ENCODE data around the gene PXDN.

Gene PXDN

DNA sequence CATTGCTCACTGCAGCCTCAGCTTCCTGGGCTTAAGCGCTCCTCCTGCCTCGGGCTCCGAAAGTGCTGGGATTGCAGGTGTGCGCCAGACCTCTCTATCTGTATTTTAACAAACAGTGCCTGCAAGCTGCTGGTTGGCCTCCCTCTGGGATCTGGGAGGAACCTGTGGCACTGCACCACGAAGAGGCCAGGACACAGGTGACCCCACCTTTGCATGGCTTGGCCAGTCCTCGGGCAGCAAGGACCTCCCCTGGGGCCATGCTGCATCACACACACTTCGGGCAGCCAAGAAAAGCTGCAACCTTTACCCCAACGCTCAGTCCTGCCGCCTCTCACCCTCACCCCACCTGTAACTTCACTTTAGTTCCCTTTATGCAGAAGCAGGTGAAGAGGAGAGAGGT is 70.0 kb downstream of the PXDN start:
- DNase-seq, result no peak

DNA sequence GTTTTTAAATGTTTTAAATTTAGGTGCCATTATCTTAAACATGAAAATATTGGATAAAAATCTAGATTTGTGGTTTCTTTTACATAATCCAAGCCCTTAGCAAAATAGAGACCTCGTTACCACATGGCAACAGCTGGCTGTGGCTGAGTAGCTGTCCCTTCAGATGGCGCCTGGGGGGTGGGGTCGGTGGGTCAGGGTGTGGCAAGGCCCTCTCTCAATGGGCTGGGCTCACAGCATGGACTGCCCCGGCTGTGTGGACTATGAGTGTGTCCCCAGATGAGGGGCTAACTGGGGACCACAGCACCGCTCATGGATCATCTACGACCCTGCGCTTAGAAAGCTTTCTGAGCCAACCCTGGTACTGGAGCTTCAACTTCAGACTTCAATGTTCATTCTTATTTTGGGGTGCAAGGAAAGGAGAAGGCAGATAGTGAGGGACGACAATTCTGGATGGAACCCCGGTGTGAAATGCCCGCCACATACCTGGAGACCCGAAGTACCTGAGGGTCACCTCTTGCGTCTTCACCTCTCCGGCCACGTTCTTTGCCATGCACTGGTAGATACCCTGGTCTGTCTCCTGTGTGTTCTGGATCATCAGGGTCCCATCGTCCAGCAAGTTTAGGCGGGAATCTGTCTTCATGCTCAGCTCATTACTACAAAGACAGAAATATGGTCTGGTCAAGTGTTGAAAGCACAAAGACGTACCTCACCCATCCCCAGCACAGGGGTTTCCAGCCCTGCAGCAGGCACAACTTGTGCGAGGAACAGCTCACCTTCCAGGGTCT is 71.0 kb downstream of the PXDN start:
- DNase-seq, result no peak

DNA sequence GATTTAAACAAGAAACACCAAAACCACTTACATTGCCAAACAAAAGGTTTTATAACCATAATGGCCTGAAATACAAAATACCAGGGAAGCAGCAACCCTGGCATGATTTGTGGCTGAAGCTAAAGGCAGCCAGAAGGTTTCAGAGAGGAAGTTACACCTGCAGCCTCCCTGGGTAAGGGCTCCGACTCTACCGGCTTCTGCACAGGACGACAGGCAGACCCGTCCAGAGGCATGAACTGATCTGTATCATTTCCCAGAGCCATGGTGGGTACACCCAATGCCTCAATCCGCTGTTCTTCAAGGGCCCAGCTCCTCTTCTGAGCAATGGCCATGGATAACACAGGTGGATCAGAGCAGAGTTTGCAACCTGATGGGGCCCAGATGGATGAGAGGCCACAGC is 71.6 kb downstream of the PXDN start:
- DNase-seq, result no peak

DNA sequence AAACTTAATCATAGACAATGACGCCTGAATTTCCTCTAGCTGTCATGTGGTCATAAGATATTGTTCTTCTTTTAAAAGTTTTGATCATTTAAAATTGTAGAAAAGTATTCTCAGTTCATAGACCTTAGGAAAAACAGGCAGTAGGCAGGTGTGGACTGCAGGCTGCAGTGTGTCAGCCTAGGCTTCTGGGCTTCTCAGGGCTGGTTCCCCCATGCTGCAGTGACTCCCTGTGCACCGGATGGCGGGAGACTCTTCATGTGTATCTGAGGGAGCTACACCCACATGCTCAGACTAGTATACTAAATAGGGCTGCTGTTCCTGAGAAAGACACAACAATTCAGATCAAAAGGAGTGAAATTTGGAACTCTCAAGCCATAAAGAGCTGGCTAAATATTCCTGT is 72.4 kb downstream of the PXDN start:
- no peak for DNase-seq

DNA sequence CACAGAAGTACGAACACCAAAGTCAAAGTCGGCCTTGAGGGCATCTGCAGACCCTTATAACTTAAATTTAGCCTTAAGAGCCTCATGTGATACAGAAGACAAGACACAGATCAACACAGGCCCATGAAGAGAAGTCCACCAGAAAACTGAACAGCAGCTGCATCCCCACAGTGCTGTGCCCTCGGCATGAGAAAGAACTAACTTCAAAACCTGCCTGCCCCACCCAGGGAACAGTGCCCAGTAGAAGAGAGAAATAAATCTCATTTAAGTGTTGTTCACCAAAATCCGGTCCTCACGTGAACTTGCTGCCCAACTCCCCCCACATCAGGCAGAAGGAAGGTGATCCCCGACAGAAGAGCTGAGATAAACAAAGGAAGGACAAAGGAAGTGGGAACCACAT is 73.7 kb downstream of the PXDN start:
- no peak for DNase-seq

DNA sequence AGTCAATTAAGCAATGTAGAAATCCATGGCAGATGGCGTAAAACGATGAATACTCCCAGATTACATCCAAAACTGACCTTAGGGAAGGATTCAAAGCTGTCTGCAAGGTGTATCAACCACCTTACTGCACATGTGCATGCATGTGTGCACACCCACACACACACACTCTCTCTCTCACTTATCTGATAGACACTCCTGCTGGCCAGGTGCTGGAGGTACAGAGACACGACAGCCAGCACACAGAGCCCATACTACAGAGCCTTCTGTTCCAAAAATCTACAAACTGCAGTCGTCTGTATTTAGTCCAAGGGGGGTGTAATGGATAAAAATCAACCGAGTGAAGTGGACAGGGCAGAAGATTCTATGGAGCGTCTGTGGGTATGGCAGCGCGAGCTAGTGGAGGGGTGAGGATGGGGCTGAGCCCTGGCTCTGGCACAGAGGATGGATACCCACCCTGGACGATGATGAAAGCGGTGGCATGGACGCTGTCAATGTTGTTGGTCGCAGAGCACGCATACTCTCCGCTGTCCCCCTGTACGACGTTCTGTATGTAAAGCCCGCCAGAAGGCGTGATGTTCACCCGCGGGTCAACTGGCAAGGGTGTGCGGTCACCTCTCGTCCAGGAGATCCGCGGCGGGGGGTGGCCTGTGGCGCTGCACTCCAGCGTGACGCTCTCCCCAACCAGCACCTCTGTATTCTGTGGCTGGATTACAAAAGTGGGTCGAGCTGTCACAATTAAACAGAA is 78.4 kb downstream of the PXDN start:
- no peak for DNase-seq

DNA sequence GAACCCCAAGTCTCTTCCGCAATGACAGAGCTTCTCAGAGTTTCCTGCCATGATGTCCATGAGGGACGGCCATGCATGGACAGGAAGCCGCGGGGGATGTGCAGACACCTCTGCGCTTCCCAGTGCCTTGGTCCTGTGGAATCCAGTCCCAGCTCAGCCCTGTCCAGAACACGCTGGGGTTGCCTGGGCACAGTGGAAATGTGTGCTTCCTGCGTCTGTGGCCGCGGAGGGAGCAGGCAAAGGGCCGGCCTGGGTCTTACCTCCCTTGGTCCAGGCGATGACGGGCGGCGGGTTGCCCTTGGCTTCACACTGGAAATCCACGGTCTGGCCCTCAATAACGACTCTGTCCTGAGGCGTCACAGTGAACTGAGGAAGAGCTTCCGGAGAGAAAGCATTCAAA is 79.6 kb downstream of the PXDN start:
- no peak for DNase-seq

DNA sequence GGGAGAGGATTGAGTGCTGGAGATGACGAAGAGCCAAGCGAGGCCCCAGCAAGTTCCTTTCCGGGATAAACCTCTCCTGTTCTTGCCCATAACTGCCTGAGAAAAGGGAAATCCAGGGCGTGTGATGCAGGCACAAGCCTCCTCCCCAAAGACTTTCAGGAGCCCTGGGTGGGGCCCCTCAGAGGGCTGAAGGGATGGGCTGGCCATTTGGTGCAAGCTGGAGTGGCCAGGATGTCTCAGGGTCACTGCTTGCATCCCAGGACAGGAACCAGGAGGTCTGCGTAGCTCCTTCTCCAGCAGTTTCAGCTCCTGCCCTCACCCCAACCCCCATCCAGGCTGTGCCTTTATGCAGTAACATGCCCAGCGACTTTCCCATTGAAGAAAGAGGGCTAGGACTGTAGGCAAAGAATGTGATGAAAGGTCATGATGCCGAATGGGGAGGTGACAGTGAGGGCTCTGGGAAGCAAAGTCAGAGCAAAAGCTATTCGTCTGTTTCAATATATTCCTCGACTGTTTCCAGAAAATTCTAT is 80.2 kb downstream of the PXDN start:
- DNase-seq, result no peak

DNA sequence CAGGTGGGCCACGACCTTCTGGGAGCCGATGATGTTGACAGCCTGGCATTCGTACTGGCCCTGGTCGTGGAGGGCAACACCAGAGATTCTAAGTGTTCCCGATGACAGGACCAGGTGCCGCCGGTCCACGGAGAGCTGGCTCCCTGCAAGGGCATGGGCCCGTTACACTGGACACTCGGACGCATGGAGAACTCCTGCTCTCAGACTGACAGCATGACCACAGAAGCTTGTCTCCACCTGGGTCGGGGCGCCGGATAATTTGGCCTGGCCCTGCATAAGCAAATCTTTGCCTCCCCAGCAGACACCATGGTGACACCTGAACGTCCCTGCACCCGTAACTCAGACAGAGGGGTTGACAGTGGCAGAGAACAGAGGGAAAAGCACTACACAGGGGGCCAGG is 80.7 kb downstream of the PXDN start:
- DNase-seq, result no peak

DNA sequence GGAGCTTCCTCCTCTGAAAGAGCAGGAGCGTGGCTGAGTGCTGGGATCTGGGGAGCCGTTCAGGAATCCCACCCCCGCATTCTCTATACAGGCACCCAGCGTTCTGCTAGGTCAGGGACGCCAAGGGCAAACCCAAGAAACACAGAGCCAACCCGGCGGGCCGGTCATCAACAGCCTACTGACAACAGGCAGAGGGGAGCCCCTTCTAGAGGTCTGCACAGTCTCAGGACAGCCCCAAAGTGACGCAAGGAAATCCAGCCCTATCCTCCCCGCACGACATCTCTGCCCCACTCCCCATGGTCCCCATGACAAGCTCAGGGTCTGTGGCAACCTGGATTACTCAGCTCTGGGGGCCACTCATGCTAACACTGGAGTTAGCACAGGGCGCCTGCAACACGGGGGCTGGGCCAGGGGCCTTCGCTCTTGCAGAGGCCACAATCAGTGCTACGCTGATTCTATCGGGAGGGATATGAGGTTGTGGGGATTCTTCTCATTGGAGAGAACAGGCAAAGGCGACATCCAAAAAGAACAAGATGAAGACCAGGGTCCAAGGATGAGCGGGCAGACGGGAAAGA is 81.6 kb downstream of the PXDN start:
- no peak for DNase-seq

DNA sequence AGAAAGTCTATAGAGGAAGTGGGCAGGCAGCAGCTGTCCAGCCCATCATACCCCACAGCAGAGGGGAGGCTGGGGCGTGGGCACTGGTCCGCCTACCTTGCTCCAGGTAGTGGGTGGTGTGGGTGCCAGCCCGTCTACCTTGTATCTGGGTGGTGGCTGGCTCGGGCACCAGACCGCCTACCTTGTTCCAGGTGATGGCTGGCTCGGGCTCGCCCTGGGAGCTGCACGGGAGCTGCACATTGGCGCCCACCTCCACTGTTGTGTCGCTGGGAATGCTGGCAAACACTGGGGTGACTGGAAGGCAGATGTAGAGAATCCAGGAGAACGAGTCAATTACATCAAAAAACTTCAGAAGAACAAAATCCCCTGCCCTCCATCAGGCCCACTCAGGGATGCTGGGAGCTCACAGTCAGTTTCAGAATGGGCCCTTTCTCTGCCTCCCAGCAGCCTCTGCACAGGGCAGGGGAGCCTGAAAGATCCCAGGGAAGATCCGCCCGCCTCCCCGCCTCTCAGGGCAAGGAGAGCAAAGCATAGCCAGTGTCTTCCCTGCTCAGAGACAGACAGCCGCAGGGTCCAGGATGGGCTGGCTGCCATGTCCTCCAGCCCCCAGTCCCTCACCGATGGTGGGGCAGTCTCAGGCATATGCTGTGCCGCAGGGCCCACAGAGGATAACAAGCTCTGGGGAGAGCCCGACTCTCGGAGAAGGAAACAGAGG is 82.3 kb downstream of the PXDN start:
- DNase-seq, result no peak

DNA sequence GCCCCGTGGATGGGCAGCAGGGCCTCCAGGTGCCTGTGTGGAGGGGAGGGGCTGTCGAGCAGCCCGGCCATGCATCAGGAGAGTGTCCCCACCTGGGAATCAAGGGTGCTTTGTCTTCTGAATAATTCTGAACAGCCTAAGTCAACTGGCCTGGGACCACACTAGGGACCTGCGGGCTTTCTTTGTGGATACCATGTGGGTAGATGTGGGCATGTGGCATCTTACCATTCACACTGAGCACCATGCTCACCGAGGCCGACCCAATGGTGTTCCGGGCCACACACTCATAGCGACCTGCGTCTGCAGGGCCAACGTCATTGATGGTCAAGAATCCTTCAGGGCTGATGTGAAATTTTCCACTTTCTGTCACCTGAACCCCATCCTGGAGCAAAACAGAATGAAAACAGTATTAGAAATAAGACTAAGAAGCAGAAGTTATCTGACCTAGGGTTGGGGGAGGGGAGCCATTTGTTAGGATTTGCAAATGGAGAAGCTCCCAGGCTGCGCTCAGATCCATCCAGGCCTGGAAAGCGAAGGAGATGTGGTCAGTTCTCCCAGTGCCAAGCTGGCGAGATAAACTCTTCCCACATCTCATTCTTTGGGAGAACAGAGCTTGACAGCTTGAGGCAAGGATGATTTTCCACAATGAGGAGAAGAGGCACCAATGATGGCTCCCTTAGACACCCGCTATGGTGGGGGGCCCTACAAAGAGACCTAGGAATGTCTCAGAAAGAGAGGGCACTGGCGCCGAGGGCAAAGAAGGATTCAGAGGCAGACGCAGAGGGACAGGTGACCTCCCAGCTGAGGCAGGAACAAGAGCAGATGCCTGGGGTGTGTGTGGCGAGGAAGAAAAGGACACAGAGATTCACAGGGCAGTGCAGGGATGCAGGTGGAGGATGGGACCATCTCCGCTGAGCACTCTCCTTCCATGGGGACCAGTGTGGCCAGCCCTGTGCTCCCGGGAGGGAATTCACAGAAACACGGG is 83.4 kb downstream of the PXDN start:
- DNase-seq, result no peak

DNA sequence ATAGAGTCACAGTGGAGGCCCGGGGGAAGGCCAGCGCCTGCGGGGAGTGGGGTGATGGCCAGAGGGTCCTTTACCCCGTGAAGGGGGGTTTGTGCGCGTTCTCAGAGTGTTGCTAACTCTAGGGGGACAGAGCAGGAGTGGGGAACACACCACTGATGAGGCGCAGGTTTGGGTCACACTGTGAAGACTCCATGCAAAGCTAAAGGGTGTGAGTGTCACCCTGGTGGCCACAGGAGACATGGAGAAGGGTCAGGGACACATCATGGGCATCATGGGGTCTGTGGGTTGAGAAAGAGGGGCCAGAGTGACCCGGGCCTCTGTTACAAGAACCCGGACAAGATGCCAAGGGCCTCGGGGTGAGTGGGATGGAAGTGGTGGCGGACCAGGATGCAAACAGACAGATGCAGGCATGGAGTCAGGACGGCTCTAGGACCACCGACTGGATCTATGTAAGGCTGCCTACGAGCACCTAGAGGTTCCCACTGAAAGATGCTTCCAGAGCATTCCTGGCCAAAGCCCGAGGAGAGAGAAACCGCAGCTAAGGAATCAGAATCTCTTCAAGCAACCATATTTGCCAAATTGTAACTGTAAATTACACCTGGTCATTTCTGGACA is 84.3 kb downstream of the PXDN start:
- no peak for DNase-seq

DNA sequence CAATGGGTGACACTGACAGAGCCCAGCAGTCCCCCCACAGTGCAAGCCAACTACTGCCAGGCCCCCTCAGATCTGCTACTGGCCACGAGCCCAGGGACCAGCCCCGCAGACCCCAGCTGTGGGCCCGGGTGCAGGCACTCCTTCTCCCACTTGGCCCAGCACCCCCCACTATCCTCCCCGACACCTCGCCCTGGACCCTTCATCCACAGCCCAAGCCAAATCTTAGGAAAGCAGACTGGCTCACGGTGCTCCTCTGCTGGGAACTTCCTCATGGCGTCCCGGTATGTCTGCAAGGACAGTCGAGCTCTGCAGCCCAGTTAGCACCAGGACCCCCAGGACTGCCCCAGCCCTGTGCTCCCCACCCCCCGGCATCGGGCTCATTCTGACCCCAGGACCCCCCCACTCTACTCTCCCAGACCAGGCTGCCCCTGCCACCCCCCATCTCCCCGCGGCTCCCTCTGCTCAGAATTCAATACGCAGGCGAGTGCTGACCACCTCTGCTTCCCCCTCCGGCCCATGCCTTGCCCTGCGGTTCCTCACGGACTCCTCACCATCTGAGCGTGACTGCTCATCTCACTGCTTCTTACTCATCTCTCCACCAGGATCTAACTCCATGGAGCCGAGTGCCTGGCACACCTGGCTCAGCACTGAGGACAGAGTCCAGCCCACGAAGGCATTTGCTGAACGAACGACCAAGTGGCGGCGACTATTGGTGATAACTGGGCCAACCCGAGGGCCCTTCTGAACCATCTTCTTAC is 85.7 kb downstream of the PXDN start:
- DNase-seq, result no peak

DNA sequence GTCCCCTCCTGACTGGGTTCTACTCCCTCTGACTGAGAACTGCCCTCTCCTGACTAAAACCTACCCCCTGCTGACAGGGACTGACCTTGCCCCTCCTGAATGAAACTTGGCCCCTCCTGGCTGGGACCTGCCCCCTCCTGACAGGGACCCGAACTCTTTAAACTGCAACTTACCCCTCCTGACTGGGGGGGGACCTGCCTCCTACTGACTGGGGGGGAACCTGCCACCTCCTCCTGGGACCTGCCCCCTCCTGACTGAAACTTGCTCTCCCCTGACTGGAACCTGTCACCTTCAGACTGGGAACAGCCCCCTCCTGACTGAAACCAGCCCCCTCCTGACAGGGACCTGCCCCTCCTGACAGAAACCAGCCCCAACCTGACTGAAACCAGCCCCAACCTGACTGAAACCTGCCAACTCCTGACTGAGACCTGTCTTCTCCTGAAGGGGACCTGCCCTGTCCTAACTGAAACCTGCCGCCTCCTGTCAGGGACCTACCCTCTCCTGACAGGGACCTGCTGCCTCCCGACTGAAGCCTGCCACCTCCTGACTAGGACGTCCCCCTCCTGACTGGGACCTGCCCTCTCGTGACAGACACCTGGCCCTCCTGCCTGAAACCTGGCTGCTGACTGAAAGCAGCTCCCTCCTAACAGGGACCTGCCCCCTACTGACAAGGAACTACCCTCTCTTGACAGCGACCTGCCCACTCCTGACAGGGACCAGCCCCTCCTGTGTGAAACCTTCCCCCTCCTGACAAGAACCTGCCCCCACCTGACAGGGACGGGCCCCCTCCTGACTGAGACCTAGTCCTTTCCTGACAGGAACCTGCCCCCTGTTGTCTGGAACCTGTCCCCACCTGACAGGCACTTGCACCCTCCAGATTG is 87.1 kb downstream of the PXDN start:
- no peak for DNase-seq

DNA sequence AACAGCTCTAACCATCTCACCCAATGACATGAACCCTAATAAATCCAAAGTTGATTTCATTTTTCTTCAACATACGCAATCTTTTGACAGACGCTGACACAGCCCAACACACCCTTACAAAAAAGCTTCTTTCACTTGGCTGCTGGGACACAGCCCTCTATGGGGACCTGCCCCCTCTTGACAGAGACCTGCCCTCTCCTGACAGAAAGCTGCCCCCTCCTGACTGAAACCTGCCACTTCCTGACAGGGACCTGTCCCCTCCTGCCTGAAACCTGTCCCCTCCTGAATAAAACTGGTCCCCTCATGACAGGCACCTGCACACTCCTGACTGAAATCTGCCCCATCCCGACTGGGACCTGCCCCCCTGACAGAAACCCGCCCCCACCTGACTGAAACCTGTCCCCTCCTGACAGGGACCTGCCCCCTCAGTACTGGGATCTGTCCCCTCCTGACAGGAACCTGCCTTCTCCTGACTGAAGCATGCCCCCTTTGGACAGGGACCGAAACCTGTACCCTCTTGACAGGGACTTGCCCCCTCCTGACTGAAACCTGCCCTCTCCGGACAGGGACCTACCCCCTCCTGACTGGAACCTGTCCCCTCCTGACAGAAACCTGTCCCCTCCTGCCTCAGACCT is 87.9 kb downstream of the PXDN start:
- no peak for DNase-seq

DNA sequence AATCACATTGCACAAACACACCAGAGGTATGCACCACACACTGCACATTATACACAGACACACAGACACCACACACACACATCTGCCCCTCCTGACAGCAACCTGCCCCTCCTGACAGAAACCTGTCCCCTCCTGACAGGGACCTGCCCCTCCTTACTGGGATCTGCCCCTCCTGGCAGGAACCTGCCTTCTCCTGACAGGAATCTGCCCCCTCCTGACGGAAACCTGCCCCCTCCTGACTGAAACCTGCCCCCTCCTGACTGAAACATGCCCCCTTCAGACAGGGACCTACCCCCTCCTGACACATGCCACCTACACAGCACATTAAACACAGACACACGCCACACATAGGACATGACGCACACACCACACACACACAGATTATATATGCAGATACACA is 88.9 kb downstream of the PXDN start:
- DNase-seq, result no peak
